GM21390 (cell line): ENCODE data around the gene DHRS2.
"Not testable (repeated sequence)": the region's sequence is repeated elsewhere in the genome, so short reads cannot be mapped to it uniquely, and the experiment has no call there.

ENCODE experiments used
- ATAC-seq: cut with Tn5 transposase; IDR thresholded peaks from one replicate; pipeline ENCODE4 v1.9.1; 2021; ENCODE audit not compliant: unreplicated experiment

The DHRS2 gene

GRCh38 chr14:23632461-23633159 is 3.6 kb upstream of the DHRS2 start:
- ATAC-seq = no peak

DNA sequence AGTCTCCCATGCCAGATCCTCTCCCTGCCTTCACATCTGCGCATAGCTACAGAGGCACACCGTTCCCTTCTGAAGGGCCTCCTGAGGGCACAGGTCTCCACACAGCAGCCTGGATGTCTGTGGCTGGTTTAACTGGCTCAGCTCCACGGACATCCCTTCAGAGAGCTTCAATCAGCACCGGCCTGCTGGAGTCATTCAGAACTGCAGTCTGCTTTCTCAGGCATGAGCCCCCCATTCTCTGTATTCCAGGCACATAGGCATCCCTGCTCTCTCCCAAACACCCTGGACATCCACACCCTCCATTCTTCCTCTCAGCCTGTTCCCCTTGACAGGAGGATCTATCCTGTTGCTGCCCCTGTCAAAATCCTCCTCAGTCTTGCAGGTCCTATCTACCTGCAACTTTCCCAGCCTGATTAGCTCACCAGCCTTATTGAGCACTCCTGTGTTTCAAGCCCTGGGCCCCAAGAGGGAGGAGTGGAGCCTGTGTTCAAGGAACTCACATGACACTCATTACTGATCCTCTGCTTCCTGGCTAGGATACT is 2.9 kb upstream of the DHRS2 start:
- no peak for ATAC-seq

DNA sequence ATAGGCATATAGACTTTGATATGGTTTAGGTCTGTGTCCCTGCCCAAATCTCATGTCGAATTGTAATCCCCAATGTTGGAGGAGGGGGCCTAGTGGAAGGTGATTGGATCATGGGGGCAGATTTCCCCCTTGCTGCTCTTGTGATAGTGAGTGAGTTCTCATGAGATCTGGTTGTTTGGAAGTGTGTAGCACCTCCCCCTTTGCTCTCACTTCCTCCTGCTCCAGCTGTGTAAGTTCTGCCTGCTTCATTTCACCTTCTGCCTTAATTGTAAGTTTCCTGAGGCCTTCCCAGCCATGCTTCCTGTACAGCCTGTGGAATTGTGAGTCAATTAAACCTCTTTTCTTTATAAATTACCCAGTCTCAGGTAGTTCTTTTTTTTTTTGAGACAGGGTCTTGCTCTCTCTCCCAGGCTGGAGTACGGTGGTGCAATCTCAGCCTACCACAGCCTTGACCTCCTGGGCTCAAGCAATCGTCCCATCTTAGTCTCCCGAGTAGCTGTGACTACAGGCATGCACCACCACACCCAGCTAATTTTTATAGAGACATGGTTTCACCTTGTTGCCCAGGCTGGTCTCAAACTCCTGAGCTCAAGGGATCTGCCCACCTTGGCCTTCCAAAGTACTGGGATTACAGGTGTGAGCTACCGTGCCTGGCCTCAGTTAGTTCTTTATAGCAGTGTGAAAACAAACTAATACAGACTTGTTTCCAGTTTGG is 1.3 kb upstream of the DHRS2 start:
- not testable (repeated sequence) for ATAC-seq

- ATAC-seq = not testable (repeated sequence)
Measured at GRCh38 chr14:23637312-23637654, 1.1 kb downstream of the DHRS2 start.

DNA sequence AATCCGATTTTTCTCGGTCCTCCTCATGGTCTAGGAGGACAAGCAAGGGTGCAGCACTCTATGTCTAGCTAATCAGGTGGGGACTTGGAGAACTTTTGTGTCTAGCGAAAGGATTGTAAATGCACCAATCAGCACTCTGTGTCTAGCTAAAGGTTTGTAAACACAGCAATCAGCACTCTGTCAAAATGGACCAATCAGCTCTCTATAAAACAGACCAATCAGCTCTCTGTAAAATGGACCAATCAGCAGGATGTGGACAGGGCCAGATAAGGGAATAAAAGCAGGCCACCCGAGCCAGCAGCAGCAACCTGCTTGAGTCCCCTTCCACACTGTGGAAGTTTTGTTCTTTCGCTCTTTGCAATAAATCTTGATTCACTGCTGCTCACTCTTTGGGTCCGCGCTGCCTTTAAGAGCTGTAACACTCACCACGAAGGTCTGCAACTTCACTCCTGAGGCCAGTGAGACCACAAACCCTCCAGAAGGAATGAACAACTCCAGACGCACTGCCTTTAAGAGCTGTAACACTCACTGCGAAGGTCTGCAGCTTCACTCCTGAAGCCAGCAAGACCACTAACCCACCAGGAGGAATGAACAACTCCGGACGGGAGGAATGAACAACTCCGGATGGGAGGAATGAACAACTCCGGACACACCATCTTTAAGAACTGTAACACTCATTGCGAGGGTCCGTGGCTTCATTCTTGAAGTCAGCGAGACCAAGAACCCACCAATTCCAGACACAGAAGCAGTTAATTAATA is 1.7 kb downstream of the DHRS2 start:
- not testable (repeated sequence) for ATAC-seq

DNA sequence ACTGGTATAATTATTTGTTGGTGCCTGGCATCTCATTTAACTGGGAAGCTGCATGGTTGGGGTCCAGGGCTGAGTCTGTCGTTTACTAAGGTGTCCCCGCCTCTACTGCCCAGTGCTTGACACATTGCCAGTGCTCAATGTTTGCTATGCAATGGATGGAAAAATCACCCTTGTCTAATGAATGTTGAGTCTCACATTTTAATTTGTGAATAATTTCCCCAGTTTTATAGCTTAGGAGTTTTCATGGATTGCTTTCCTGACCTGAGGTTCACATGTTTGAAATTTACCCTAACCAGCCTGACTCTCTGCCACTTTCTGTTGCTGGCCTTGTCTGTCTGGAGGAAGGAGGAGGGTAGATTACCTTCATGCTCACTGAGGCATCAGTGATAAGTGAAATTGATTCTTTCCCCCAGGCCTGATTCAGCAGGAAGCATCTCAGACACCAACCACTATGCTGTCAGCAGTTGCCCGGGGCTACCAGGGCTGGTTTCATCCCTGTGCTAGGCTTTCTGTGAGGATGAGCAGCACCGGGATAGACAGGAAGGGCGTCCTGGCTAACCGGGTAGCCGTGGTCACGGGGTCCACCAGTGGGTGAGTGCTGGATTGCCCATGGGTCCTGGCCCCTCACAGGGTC is 2.4 kb downstream of the DHRS2 start:
- ATAC-seq = no peak

DNA sequence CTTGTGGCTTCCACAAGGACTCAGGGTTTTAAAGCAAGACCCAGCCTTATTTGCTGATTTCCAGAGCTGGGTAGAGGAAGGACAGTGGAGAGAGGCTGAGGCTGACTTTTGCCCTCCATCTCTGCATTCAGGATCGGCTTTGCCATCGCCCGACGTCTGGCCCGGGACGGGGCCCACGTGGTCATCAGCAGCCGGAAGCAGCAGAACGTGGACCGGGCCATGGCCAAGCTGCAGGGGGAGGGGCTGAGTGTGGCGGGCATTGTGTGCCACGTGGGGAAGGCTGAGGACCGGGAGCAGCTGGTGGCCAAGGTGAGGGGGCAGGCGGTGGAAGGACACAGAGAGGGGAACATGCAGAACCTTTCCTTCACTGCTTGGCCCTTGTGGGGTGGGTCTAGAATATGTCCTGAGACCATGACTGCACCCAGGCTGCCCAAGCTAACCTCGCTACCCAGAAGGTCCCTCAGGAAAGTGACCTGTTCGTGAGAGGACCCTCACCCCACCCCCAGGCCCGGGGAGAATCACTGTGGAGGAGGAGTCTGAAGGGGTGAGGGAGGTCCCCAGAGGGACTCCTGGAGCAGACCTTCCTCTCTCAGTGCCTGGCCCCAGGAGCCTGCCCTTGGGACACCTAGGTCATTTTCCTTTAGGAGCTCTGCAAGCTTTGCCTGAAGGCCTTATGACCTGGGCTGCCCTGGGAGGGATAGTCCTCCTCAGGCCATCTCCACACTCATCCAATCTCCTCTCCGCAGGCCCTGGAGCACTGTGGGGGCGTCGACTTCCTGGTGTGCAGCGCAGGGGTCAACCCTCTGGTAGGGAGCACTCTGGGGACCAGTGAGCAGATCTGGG is 3.1 kb downstream of the DHRS2 start:
- ATAC-seq = no peak

- ATAC-seq = no peak
Measured at GRCh38 chr14:23639891-23640523, 3.8 kb downstream of the DHRS2 start.

DNA sequence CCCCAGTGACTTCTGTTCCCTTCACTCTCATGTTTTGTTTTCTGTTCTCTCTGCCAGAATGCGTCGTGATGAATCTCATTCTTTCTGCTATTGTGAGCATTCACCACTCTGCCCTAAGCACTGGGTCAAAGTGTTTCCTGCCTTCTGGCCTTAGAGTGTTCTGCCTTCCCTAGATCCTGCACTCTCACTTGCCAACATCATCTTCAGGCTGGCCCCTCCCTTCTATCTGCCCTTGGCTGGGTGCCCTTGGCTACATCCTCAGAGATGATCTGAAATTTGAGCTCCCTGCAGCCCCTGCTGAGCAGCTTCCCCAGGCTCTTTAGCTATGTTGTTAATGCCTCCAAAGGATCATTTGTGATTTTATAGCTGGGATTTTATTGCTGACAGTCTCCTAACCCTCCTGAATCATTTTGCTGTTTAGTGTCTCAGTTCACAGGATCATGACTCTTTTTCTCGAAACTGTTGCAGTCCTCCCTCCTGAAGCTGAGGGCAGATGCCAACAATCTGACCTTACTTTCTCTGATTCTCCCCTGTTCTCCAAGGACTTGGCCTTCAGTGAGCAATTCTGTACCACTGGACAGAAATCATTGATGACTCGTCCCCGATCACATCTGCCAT is 4.5 kb downstream of the DHRS2 start:
- ATAC-seq = no peak

- ATAC-seq = no peak
Measured at GRCh38 chr14:23641180-23641914, 5.2 kb downstream of the DHRS2 start.

- ATAC-seq = no peak
Measured at GRCh38 chr14:23641915-23642588, 5.9 kb downstream of the DHRS2 start.

DNA sequence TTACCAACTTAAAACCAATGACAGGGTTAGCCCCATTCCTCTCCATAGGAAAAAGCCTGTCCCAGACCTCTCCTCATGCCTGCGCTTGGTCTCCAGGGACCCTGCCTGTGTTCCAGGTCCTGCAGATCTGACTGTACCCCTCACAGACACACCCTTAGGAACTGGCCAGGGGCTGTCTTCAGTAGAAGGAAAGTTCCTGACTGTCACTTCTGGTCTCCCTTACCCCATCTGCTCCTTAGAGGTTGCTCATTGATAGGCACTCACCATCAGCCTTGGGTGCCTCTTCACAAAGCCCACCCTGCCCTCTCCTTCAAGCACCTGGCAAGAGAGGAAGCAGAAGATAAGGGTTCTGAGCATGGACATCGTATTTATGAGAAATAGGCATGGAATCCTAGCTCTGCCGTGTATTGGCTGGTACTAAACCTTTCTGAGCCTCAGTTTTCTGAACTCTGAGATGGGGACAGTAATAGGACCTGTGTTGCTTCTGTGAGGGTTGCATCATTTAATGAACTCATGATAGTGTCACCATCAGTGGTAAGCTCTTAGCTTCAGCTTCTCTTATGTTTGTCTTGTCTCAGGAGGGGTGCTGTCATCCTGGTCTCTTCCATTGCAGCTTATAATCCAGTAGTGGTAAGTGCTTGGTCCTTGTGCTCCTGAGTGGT is 7.5 kb downstream of the DHRS2 start:
- ATAC-seq = no peak

DNA sequence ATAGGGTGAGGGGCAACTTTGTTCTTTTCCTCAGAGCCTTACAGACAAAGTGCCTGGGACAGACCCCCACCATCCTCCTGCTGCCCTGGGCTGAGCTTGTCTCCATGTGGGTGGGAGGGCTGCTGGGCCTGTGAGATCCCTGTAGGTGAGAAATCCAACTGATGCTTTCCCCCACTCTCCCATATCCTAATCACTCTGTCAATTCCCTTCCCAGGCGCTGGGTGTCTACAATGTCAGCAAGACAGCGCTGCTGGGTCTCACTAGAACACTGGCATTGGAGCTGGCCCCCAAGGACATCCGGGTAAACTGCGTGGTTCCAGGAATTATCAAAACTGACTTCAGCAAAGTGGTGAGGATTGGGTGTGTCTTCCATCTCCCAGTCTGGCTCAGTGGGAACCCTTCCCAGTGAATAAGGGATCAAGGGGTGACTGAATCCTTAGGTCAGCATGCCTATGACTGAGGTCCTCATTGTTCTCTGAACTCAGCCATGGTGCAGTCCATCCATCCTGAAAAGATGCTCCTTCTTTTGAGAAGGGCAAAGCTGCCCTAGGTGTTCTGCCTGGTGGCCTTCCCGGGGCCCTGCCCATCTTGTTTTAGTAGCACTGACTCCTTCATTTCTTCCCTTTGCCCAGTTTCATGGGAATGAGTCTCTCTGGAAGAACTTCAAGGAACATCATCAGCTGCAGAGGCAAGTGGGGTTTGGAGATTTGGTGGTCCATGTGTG is 8.2 kb downstream of the DHRS2 start:
- ATAC-seq = no peak

DNA sequence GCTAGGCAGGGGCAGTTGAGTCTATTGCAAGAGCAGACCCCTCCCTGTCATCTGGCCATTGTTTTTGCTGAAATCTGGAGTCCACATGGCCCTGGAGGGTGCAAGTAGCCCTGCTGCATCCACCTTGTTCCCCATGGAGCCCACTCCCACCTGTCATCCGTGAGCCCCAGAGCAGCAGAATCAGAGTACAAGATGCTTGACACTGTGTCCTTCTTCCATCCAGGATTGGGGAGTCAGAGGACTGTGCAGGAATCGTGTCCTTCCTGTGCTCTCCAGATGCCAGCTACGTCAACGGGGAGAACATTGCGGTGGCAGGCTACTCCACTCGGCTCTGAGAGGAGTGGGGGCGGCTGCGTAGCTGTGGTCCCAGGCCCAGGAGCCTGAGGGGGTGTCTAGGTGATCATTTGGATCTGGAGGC is 8.8 kb downstream of the DHRS2 start:
- ATAC-seq = no peak

DNA sequence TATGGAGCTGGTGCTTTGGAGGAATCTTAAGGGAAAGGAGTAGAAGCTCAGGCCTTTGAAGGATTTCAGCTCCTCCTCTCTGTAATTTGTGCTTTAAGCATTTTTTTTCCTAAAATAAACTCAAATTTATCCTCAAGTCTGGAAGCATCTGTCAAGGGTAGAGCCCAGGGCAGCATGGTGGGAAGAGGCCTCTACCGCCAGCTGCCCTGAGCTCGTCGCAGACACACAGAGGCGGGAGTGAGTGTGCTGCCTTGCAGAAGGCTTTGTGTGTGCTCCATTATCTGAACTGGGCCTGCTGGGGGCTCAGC is 9.3 kb downstream of the DHRS2 start:
- ATAC-seq = no peak

GRCh38 chr14:23645812-23646647 is 9.9 kb downstream of the DHRS2 start:
- ATAC-seq = no peak
